Suprapubic skin (tissue), 4 donors: ENCODE data around the gene SLTM.
"Not testable (repeated sequence)": the region's sequence is repeated elsewhere in the genome, so short reads cannot be mapped to it uniquely, and the experiment has no call there.

ENCODE experiments used
- POLR2A ChIP-seq, 2 donors: fragments of 450-650 bp; IDR thresholded peaks; one replicate each; pipeline ENCODE4 v1.6.1; 2017; ENCODE audit warnings: antibody characterized with exemption in 2 of 2, mild to moderate bottlenecking in 2 of 2, moderate library complexity in 2 of 2
- POLR2AphosphoS5 ChIP-seq, 3 donors: sonication (generic); formaldehyde crosslinking; IDR thresholded peaks; one replicate each; pipeline ENCODE4 v1.6.1; 2017; ENCODE audit warnings: antibody characterized with exemption in 3 of 3
- TF ChIP-seq, protein P1 (sequence below), 2 donors: fragments of 200-600 bp in 1 of 2; fragments of 450-650 bp in 1 of 2; sonication (generic) in 1 of 2; IDR thresholded peaks; one replicate each; pipeline ENCODE4 v1.5.1; 2016 to 2019; ENCODE audit warnings: antibody characterized with exemption in 2 of 2, mild to moderate bottlenecking in 1 of 2, moderate library complexity in 1 of 2

DNA sequence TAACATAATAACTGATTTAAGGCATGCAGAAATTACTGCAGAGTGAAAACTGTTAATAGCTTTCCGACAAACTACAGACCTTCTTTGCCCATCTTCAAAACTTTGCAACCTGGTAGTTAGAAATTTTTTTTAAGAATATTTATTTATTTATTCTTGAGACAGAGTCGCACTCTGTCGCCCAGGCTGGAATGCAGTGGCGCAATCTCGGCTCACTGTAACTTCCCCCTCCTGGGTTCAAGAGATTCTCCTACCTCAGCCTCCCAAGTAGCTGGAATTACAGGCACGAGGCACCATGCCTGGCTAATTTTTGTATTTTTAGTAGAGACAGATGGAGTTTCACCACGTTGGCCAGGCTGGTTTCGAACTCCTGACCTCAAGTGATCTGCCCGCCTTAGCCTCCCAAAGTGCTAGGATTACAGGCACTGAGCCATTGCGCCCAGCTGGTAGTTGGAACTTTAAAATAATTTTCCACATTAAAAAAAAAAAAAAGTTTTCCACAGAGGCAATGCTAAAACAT lies 15.8 kb downstream of the SLTM start:
- TF ChIP-seq, protein P1, sequence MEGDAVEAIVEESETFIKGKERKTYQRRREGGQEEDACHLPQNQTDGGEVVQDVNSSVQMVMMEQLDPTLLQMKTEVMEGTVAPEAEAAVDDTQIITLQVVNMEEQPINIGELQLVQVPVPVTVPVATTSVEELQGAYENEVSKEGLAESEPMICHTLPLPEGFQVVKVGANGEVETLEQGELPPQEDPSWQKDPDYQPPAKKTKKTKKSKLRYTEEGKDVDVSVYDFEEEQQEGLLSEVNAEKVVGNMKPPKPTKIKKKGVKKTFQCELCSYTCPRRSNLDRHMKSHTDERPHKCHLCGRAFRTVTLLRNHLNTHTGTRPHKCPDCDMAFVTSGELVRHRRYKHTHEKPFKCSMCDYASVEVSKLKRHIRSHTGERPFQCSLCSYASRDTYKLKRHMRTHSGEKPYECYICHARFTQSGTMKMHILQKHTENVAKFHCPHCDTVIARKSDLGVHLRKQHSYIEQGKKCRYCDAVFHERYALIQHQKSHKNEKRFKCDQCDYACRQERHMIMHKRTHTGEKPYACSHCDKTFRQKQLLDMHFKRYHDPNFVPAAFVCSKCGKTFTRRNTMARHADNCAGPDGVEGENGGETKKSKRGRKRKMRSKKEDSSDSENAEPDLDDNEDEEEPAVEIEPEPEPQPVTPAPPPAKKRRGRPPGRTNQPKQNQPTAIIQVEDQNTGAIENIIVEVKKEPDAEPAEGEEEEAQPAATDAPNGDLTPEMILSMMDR (IDR thresholded peaks at IDR 0.05) = not testable (repeated sequence)
- TF ChIP-seq POLR2AphosphoS5, POLR2A (IDR thresholded peaks at IDR 0.05): not testable (repeated sequence)
